IPS-18c (cell line): ENCODE results near the gene CASP2.
"Not testable (repeated sequence)": the region's sequence is repeated elsewhere in the genome, so short reads cannot be mapped to it uniquely, and the experiment has no call there.

ENCODE experiments used
- H3K4me3 ChIP-seq: 2 replicates; pipeline ENCODE4 v1.7.0; 2013; ENCODE audit warnings: low read depth, mild to moderate bottlenecking, low read length, moderate library complexity; ENCODE audit not compliant: insufficient read depth
- H3K9me3 ChIP-seq: one replicate; pipeline ENCODE4 v1.6.1; 2013; ENCODE audit warnings: mild to moderate bottlenecking, low read length, moderate library complexity; ENCODE audit not compliant: control insufficient read depth, insufficient read depth

Gene CASP2

GRCh38 chr7:143285806-143286521, 2.2 kb upstream of the CASP2 start:
- Histone ChIP-seq H3K4me3 (no peak overlapping the region), H3K9me3 (peaks cover 6% of the 10 kb centered on the region)

- Histone ChIP-seq H3K9me3 (peaks cover 6% of the 10 kb centered on the region), H3K4me3 (no peak overlapping the region)
These were observed 1.6 kb upstream of the CASP2 start for GRCh38 chr7:143286522-143286890.

GRCh38 chr7:143287339-143287934, 714 bp upstream of the CASP2 start:
- Histone ChIP-seq H3K9me3 (peaks cover 6% of the 10 kb centered on the region), H3K4me3 (peak overlapping the region; percentile 20; the same call in 1 of the 2 replicates)

- H3K9me3 ChIP-seq: peaks cover 6% of the 10 kb centered on the region
These were observed 685 bp downstream of the CASP2 start for GRCh38 chr7:143288836-143289235.

GRCh38 chr7:143289421-143289820, 1.3 kb downstream of the CASP2 start:
- Histone ChIP-seq H3K9me3 (peaks cover 6% of the 10 kb centered on the region), H3K4me3 (peak overlapping the region; percentile 95)

More at GRCh38 chr7:143288836-143289235, 685 bp downstream of the CASP2 start:
- peak overlapping the region; percentile 95 for H3K4me3 ChIP-seq

- H3K4me3 ChIP-seq, H3K9me3 ChIP-seq: not testable (repeated sequence)
These were observed 1.7 kb downstream of the CASP2 start for GRCh38 chr7:143289888-143290287.

- no peak overlapping the region for H3K4me3 ChIP-seq
- H3K9me3 ChIP-seq: peaks cover 6% of the 10 kb centered on the region
These were observed 2.1 kb downstream of the CASP2 start for GRCh38 chr7:143290293-143290692.

GRCh38 chr7:143292876-143293275, 4.7 kb downstream of the CASP2 start:
- peaks cover 3% of the 10 kb centered on the region for H3K9me3 ChIP-seq
- no peak overlapping the region for H3K4me3 ChIP-seq

- H3K4me3 ChIP-seq: no peak overlapping the region
These were observed 7.7 kb downstream of the CASP2 start for GRCh38 chr7:143295870-143296269.

GRCh38 chr7:143296686-143297085, 8.5 kb downstream of the CASP2 start:
- no peaks in the 10 kb centered on the region for H3K9me3 ChIP-seq
- no peak overlapping the region for H3K4me3 ChIP-seq

More at GRCh38 chr7:143295870-143296269, 7.7 kb downstream of the CASP2 start:
- no peaks in the 10 kb centered on the region for H3K9me3 ChIP-seq

- Histone ChIP-seq H3K4me3 (no peak overlapping the region), H3K9me3 (no peaks in the 10 kb centered on the region)
These were observed 11.2 kb downstream of the CASP2 start for GRCh38 chr7:143299346-143299745.

GRCh38 chr7:143299840-143300239, 11.7 kb downstream of the CASP2 start:
- Histone ChIP-seq H3K4me3 (no peak overlapping the region), H3K9me3 (no peaks in the 10 kb centered on the region)

- Histone ChIP-seq H3K9me3 (no peaks in the 10 kb centered on the region), H3K4me3 (no peak overlapping the region)
These were observed 13.1 kb downstream of the CASP2 start for GRCh38 chr7:143300959-143301935.

GRCh38 chr7:143303733-143304132, 15.6 kb downstream of the CASP2 start:
- Histone ChIP-seq H3K9me3 (no peaks in the 10 kb centered on the region), H3K4me3 (no peak overlapping the region)

- no peaks in the 10 kb centered on the region for H3K9me3 ChIP-seq
These were observed 16.8 kb downstream of the CASP2 start for GRCh38 chr7:143304938-143305337.

GRCh38 chr7:143305423-143306070, 17.4 kb downstream of the CASP2 start:
- H3K9me3 ChIP-seq: no peaks in the 10 kb centered on the region
- H3K4me3 ChIP-seq: no peak overlapping the region

More at GRCh38 chr7:143304938-143305337, 16.8 kb downstream of the CASP2 start:
- H3K4me3 ChIP-seq: no peak overlapping the region

GRCh38 chr7:143308632-143309031, 20.5 kb downstream of the CASP2 start:
- Histone ChIP-seq H3K9me3 (no peaks in the 10 kb centered on the region), H3K4me3 (no peak overlapping the region)
